Liver (tissue), 9 donors: Measurements from ENCODE around the gene AXIN2. TPM values are rescaled to one million over a fixed set of nuclear protein-coding genes. Genes with fewer than 3 reads are reported as not detected.

Experiments used
- DNase-seq: peaks from one replicate; pipeline ENCODE4 v3.0.0-alpha.2; 2017; ENCODE audit warnings: low spot score
- H3K27ac ChIP-seq, 2 donors: one replicate each; pipeline ENCODE4 v1.7.0; 2013; ENCODE audit warnings: inconsistent platforms in 2 of 2, low read length in 2 of 2, control low read depth in 1 of 2, low read depth in 1 of 2, mild to moderate bottlenecking in 1 of 2
- H3K27me3 ChIP-seq, 4 donors: one replicate each; pipeline versions ENCODE4 v1.6.1 to v1.7.0; 2013; ENCODE audit warnings: low read length in 3 of 4, inconsistent platforms in 1 of 4, mild to moderate bottlenecking in 1 of 4, moderate library complexity in 1 of 4; ENCODE audit not compliant: control insufficient read depth in 4 of 4, insufficient read depth in 4 of 4
- H3K36me3 ChIP-seq, 4 donors: one replicate each; pipeline versions ENCODE4 v1.6.1 to v1.7.0; 2013; ENCODE audit warnings: low read length in 3 of 4, mild to moderate bottlenecking in 3 of 4, low read depth in 1 of 4, moderate library complexity in 1 of 4; ENCODE audit not compliant: control insufficient read depth in 4 of 4, insufficient read depth in 3 of 4
- H3K4me1 ChIP-seq, 4 donors: one replicate each; pipeline versions ENCODE4 v1.6.1 to v1.7.0; 2013; ENCODE audit warnings: low read length in 3 of 4, mild to moderate bottlenecking in 3 of 4, moderate library complexity in 1 of 4; ENCODE audit not compliant: control insufficient read depth in 4 of 4, insufficient read depth in 4 of 4
- H3K4me3 ChIP-seq, 3 donors: one replicate each; pipeline versions ENCODE4 v1.6.1 to v1.7.0; 2013; ENCODE audit warnings: low read length in 3 of 3, control low read depth in 1 of 3, low read depth in 1 of 3, mild to moderate bottlenecking in 1 of 3
- H3K9ac ChIP-seq, 2 donors: one replicate each; pipeline ENCODE4 v1.7.0; 2013; ENCODE audit warnings: low read length in 2 of 2, mild to moderate bottlenecking in 2 of 2, moderate library complexity in 2 of 2, control low read depth in 1 of 2, low read depth in 1 of 2
- H3K9me3 ChIP-seq, 4 donors: one replicate each; pipeline versions ENCODE4 v1.6.1 to v1.7.0; 2013; ENCODE audit warnings: low read length in 3 of 4; ENCODE audit not compliant: control insufficient read depth in 4 of 4
- ATF3 ChIP-seq: IDR thresholded peaks from 2 replicates; pipeline ENCODE4 v1.6.1; 2016; ENCODE audit warnings: antibody characterized with exemption
- CTCF ChIP-seq: fragments of 150-350 bp; IDR thresholded peaks from 2 replicates; pipeline ENCODE4 v1.5.1; 2017; ENCODE audit warnings: improper control_type of control experiment, low read depth, low read length; ENCODE audit not compliant: missing input control
- EGR1 ChIP-seq, 2 donors: IDR thresholded peaks; 2 replicates each; pipeline ENCODE4 v1.6.1; 2016 to 2018; ENCODE audit warnings: antibody characterized with exemption in 2 of 2, low read depth in 2 of 2
- FOXA1 ChIP-seq: IDR thresholded peaks from 2 replicates; pipeline ENCODE4 v1.6.1; 2016; ENCODE audit warnings: antibody characterized with exemption
- FOXA2 ChIP-seq: IDR thresholded peaks from 2 replicates; pipeline ENCODE4 v1.6.1; 2016; ENCODE audit warnings: antibody characterized with exemption
- GABPA ChIP-seq, 2 donors: IDR thresholded peaks in 1 of 2; conservative IDR thresholded peaks in 1 of 2; 2 replicates each; pipeline ENCODE4 v1.6.1; 2016; ENCODE audit warnings: antibody characterized with exemption in 2 of 2, mild to moderate bottlenecking in 1 of 2, moderate library complexity in 1 of 2
- HNF4A ChIP-seq, 2 donors: conservative IDR thresholded peaks; 2 replicates each; pipeline ENCODE4 v1.6.1; 2016; ENCODE audit warnings: antibody characterized with exemption in 2 of 2, mild to moderate bottlenecking in 2 of 2
- HNF4G ChIP-seq: IDR thresholded peaks from 2 replicates; pipeline ENCODE4 v1.6.1; 2016; ENCODE audit warnings: antibody characterized with exemption
- JUND ChIP-seq, 2 donors: IDR thresholded peaks; 2 replicates each; pipeline ENCODE4 v1.6.1; 2016; ENCODE audit warnings: antibody characterized with exemption in 2 of 2
- MAX ChIP-seq: IDR thresholded peaks from 2 replicates; pipeline ENCODE4 v1.6.1; 2016; ENCODE audit warnings: antibody characterized with exemption
- NR2F2 ChIP-seq: IDR thresholded peaks from 2 replicates; pipeline ENCODE4 v1.6.1; 2016; ENCODE audit warnings: antibody characterized with exemption
- RAD21 ChIP-seq, 2 donors: IDR thresholded peaks; 2 replicates each; pipeline ENCODE4 v1.6.1; 2016; ENCODE audit warnings: antibody characterized with exemption in 2 of 2, mild to moderate bottlenecking in 2 of 2
- REST ChIP-seq: IDR thresholded peaks from 2 replicates; pipeline ENCODE4 v1.6.1; 2016; ENCODE audit warnings: antibody characterized with exemption, mild to moderate bottlenecking
- RXRA ChIP-seq, 2 donors: IDR thresholded peaks; 2 replicates each; pipeline ENCODE4 v1.6.1; 2017 to 2018; ENCODE audit warnings: antibody characterized with exemption in 2 of 2, mild to moderate bottlenecking in 1 of 2
- SP1 ChIP-seq: IDR thresholded peaks from 2 replicates; pipeline ENCODE4 v1.6.1; 2018; ENCODE audit warnings: antibody characterized with exemption, mild to moderate bottlenecking
- TAF1 ChIP-seq: conservative IDR thresholded peaks from 2 replicates; pipeline ENCODE4 v1.6.1; 2016; ENCODE audit warnings: antibody characterized with exemption, mild to moderate bottlenecking
- YY1 ChIP-seq: IDR thresholded peaks from 2 replicates; pipeline ENCODE4 v1.6.1; 2016; ENCODE audit warnings: antibody characterized with exemption, mild to moderate bottlenecking
- ZBTB33 ChIP-seq: IDR thresholded peaks from 2 replicates; pipeline ENCODE4 v1.6.1; 2016; ENCODE audit warnings: antibody characterized with exemption
- WGBS: extraction: QIAGEN DNeasy Blood & Tissue Kit; methylation state at CpG from one replicate; pipeline ENCODE4 v1.1.7; 2013; 5-methylcytosine and 5-hydroxymethylcytosine counted together
- polyA plus RNA-seq, 2 donors: library from polyadenylated mRNA; stranded (reverse) in 1 of 2; unstranded in 1 of 2; fragments of 200-250 nt in 1 of 2; fragments of >200 nt in 1 of 2; fragmentation: Nextera tagmentation in 1 of 2; extraction: Ambion mirVana in 1 of 2; gene quantifications; one replicate each; pipeline versions ENCODE4 v1.2.1 to v1.2.3, GENCODE V29; 2013 to 2015
- total RNA-seq, 2 donors: library from RNA; depleted of rRNA; stranded (reverse); fragments of >200 nt; gene quantifications; one replicate each; pipeline ENCODE4 v1.2.3, GENCODE V29; 2014
- donor health status: healthy.
- donor health status: healthy.
- donor health status: healthy.
- donor health status: healthy.
- donor health status: healthy.

AXIN2 gene
- total and polyA plus RNA-seq, 4 donors = 0.33 to 3.5 (median 1.5) TPM

GRCh38 chr17:65589321-65589720 is 27.9 kb upstream of the AXIN2 start:
- Histone ChIP-seq H3K9me3 (no peaks in the 10 kb centered on the region), H3K36me3 (no peaks in the 10 kb centered on the region), H3K4me3 (no peak overlapping the region), H3K27ac (no peak overlapping the region), H3K9ac (no peak overlapping the region), H3K4me1 (no peaks in the 10 kb centered on the region), H3K27me3 (no peaks in the 10 kb centered on the region)
- no peak for TF ChIP-seq SP1
- TF ChIP-seq FOXA1 = no peak
- TF ChIP-seq HNF4G = no peak
- TF ChIP-seq GABPA (IDR thresholded peaks at IDR 0.05 in 1 of 2, conservative IDR thresholded peaks at IDR 0.05 in 1 of 2) = no peak
- no peak for TF ChIP-seq RAD21 (IDR thresholded peaks at IDR 0.05)
- TF ChIP-seq MAX = no peak
- no peak for TF ChIP-seq HNF4A (conservative IDR thresholded peaks at IDR 0.05)
- TF ChIP-seq FOXA2 = no peak
- no peak for TF ChIP-seq ZBTB33
- TF ChIP-seq JUND (IDR thresholded peaks at IDR 0.05) = no peak
- no peak for TF ChIP-seq NR2F2
- TF ChIP-seq CTCF = no peak
- TF ChIP-seq RXRA (IDR thresholded peaks at IDR 0.05) = no peak
- TF ChIP-seq REST = no peak
- no peak for TF ChIP-seq ATF3
- TF ChIP-seq YY1 = no peak
- TF ChIP-seq TAF1 = no peak
- TF ChIP-seq EGR1 (IDR thresholded peaks at IDR 0.05; ENCODE audit: low read depth in 2 of 2) = no peak
- WGBS = 87% methylated on average over 5 of the region's 5 CpGs
- no peak for DNase-seq
